HG02870 (cell line): ENCODE results near the gene TCF12.

Experiments
- ATAC-seq: cut with Tn5 transposase; IDR thresholded peaks from one replicate; pipeline ENCODE4 v1.9.1; 2021; ENCODE audit warnings: mild to moderate bottlenecking, moderate library complexity; ENCODE audit not compliant: unreplicated experiment

The TCF12 gene

GRCh38 chr15:57327985-57328471 lies 409.6 kb downstream of the TCF12 start:
- no peak for ATAC-seq

- ATAC-seq = no peak
Measured at GRCh38 chr15:57328479-57328878, 410.0 kb downstream of the TCF12 start.

GRCh38 chr15:57328897-57329296 lies 410.5 kb downstream of the TCF12 start:
- ATAC-seq = no peak

GRCh38 chr15:57329582-57330367 lies 411.3 kb downstream of the TCF12 start:
- no peak for ATAC-seq

GRCh38 chr15:57330619-57331340 lies 412.3 kb downstream of the TCF12 start:
- ATAC-seq = no peak

GRCh38 chr15:57332326-57332725 lies 413.9 kb downstream of the TCF12 start:
- no peak for ATAC-seq

GRCh38 chr15:57333487-57333886 lies 415.0 kb downstream of the TCF12 start:
- no peak for ATAC-seq

- ATAC-seq = no peak
Measured at GRCh38 chr15:57334257-57334656, 415.8 kb downstream of the TCF12 start.

- no peak for ATAC-seq
Measured at GRCh38 chr15:57335293-57335715, 416.9 kb downstream of the TCF12 start.

GRCh38 chr15:57335719-57336118 lies 417.3 kb downstream of the TCF12 start:
- ATAC-seq = no peak

- no peak for ATAC-seq
Measured at GRCh38 chr15:57337868-57338411, 419.5 kb downstream of the TCF12 start.

- no peak for ATAC-seq
Measured at GRCh38 chr15:57339321-57339720, 420.9 kb downstream of the TCF12 start.
